Natural killer cell (primary cell): ENCODE measurements around the gene GLCCI1. TPM values are rescaled to one million over a fixed set of nuclear protein-coding genes. Genes with fewer than 3 reads are reported as not detected.
A peak's percentile ranks its signal among the peaks of the same experiment; 100 is the strongest.

Experiments used
- ATAC-seq, 3 donors: fragments of 150-1000 bp in 2 of 3; fragments of 200-7000 bp in 1 of 3; cut with Tn5 transposase; 1 replicate in 1 of 3; 2 replicates in 2 of 3; pipeline ENCODE4 v1.10.0; 2021; ENCODE audit warnings: mild to moderate bottlenecking in 2 of 3, moderate library complexity in 2 of 3
- DNase-seq, 2 donors: peaks; one replicate each; pipeline versions ENCODE4 v3.0.0 to v3.0.0-alpha.2; 2013 to 2021; ENCODE audit warnings: mixed read lengths in 1 of 2
- H3K27ac ChIP-seq: one replicate; pipeline ENCODE4 v1.5.1; 2013; ENCODE audit warnings: mild to moderate bottlenecking, low read length
- H3K27me3 ChIP-seq: one replicate; pipeline ENCODE4 v1.6.1; 2013; ENCODE audit warnings: low read length; ENCODE audit not compliant: control insufficient read depth, insufficient read depth
- H3K36me3 ChIP-seq: one replicate; pipeline ENCODE4 v1.6.1; 2013; ENCODE audit warnings: low read length; ENCODE audit not compliant: control insufficient read depth, insufficient read depth
- H3K4me1 ChIP-seq: one replicate; pipeline ENCODE4 v1.6.1; 2013; ENCODE audit warnings: low read length; ENCODE audit not compliant: control insufficient read depth, insufficient read depth
- H3K4me3 ChIP-seq: one replicate; pipeline ENCODE4 v1.5.1; 2013; ENCODE audit warnings: low read length
- H3K9me3 ChIP-seq: one replicate; pipeline ENCODE4 v1.6.1; 2013; ENCODE audit warnings: low read length; ENCODE audit not compliant: control insufficient read depth, insufficient read depth
- H3K27ac Mint-ChIP-seq, 2 donors: one replicate each; pipeline ENCODE4 v1.8.0; 2022; ENCODE audit warnings: mild to moderate bottlenecking in 2 of 2, mixed read lengths in 2 of 2, moderate library complexity in 1 of 2
- H3K27me3 Mint-ChIP-seq, 2 donors: one replicate each; pipeline ENCODE4 v1.8.0; 2022; ENCODE audit warnings: low read depth in 2 of 2, mixed read lengths in 2 of 2
- H3K36me3 Mint-ChIP-seq: one replicate; pipeline ENCODE4 v1.8.0; 2022; ENCODE audit warnings: mixed read lengths
- H3K4me1 Mint-ChIP-seq, 2 donors: one replicate each; pipeline ENCODE4 v1.8.0; 2022; ENCODE audit warnings: mixed read lengths in 2 of 2
- H3K4me3 Mint-ChIP-seq: one replicate; pipeline ENCODE4 v1.8.0; 2022; ENCODE audit warnings: mild to moderate bottlenecking, moderate library complexity, mixed read lengths
- H3K9me3 Mint-ChIP-seq, 2 donors: one replicate each; pipeline ENCODE4 v1.8.0; 2022; ENCODE audit warnings: mixed read lengths in 2 of 2
- WGBS: methylation state at CpG from one replicate; pipeline ENCODE4 v1.1.7; 2013; ENCODE audit warnings: missing lambda C conversion rate; ENCODE audit not compliant: insufficient coverage; 5-methylcytosine and 5-hydroxymethylcytosine counted together
- intact Hi-C: fragments of 100-400 bp; cut with micrococcal nuclease; formaldehyde crosslinking; loops from one replicate; pipeline ENCODE4 v1.14.2; 2022
- total RNA-seq, 4 donors: library from RNA; stranded (reverse); fragments of 120-200 nt in 1 of 4; gene quantifications; one replicate each; pipeline versions ENCODE4 v1.2.3 to v1.2.4, GENCODE V29; 2013 to 2022
- TF ChIP-seq, protein P1 (sequence below): fragments of 200-600 bp; IDR thresholded peaks from one replicate; pipeline ENCODE4 v1.8.0; 2022; ENCODE audit warnings: antibody characterized with exemption

The GLCCI1 gene
- total RNA-seq, result 100 to 1,000 TPM in 1 of 3 donors, 10 to 100 TPM in 2; 70.5 to 132 (median 79.6) TPM
- total RNA-seq (2013), result 81.7 TPM

DNA sequence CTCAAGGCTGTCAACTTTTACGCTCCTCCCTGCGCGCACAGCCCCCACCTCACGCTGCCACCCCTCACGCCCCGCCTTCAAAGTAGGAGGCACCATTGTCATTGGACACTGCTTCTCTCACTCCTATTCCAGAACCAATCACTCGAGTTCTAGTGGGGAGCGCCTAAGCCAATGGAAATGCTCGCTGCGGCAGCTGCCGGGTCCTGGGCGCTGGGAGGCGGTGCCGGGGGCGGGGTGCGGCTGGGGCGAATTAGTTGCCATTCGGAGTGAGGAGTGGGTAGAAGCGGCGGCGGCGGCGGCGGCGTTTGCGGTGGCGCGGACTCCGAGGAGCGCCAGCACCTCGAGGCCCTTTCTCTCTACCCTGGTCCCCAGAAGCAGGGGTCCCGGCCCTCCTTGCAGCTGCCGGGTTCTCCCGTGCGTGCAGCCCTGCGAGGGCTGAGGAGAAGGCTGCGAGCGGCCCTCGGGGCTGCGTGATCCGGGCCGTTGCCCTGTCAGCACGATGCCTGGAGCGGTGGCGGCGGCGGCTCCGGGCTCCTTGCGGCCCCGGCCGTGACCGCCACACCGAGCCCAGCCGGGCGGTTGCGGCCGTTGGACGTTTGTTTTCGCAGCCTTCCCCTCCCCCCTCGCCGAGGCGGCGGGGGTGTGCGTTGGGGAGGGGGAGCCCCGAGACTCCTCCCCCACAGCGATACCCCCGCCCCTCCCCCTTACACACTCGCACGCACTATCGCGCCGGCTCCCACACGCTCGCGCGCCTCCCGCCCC lies at the start of gene GLCCI1:
GLCCI1 (plus strand) TSS at position 253 of the 762 bp plus-strand sequence. CDS start 555 bp downstream, outside the sequence.
- TF ChIP-seq, protein P1, sequence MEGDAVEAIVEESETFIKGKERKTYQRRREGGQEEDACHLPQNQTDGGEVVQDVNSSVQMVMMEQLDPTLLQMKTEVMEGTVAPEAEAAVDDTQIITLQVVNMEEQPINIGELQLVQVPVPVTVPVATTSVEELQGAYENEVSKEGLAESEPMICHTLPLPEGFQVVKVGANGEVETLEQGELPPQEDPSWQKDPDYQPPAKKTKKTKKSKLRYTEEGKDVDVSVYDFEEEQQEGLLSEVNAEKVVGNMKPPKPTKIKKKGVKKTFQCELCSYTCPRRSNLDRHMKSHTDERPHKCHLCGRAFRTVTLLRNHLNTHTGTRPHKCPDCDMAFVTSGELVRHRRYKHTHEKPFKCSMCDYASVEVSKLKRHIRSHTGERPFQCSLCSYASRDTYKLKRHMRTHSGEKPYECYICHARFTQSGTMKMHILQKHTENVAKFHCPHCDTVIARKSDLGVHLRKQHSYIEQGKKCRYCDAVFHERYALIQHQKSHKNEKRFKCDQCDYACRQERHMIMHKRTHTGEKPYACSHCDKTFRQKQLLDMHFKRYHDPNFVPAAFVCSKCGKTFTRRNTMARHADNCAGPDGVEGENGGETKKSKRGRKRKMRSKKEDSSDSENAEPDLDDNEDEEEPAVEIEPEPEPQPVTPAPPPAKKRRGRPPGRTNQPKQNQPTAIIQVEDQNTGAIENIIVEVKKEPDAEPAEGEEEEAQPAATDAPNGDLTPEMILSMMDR, result no peak
- H3K27ac Mint-ChIP-seq, result peak within 1 kb of the TSS in 1 of 2 donors; percentile 96
- under 1% methylated on average over 77 of the region's 77 CpGs for WGBS
- Histone ChIP-seq H3K9me3 (no peaks in the 10 kb centered on the region), H3K27ac (peak within 1 kb of the TSS; percentile 88), H3K4me1 (peaks cover 6% of the 10 kb centered on the region), H3K4me3 (peak within 1 kb of the TSS; percentile 93), H3K27me3 (no peaks in the 10 kb centered on the region), H3K36me3 (no peaks in the 10 kb centered on the region)
- H3K4me3 Mint-ChIP-seq, result peak within 1 kb of the TSS; percentile 97
- ATAC-seq, result peak; percentile 85 to 95 (median 88)
- H3K4me1 Mint-ChIP-seq, result peaks cover 14 to 22% of the 10 kb centered on the region in 2 donors
- H3K27me3 Mint-ChIP-seq, result no peaks in the 10 kb centered on the region
- H3K36me3 Mint-ChIP-seq, result no peaks in the 10 kb centered on the region
- intact Hi-C loops, result loop anchor here (1.0 to 5.0 kb wide), 3 partner anchors 24 to 160 kb away; no protein-coding TSS in a partner anchor
- H3K9me3 Mint-ChIP-seq, result no peaks in the 10 kb centered on the region
- peak; percentile 95 to 98 for DNase-seq

DNA sequence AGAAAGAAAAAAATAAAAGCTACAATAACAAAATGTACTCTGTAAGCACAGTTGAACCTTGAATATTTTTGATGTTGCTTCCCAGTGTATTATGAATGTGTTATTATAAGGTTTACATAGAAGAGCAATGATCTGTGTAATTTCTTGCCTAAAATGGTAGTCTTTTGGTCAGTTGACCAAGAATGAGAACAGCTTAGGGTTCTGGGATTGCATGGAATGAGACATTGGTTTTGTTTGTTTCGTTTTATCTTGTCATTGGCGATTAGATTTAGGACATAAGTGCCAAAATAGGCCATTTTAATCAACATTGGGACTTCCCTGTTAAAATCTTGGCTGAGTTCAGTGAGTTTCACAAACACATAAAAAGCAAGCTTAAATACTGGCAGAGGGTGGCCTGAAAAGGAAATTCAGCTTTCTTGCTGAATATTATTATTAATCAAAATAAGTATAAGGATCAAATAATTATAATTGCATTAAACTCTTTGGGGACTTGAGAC lies 49.1 kb upstream of the GLCCI1 start:
- TF ChIP-seq, protein P1, result no peak
- no peak for ATAC-seq
- intact Hi-C loops, result no loop called here
- Mint-ChIP-seq H3K27me3 (no peaks in the 10 kb centered on the region), H3K9me3 (no peaks in the 10 kb centered on the region), H3K36me3 (no peaks in the 10 kb centered on the region), H3K27ac (no peak overlapping the region), H3K4me3 (no peak overlapping the region), H3K4me1 (peaks cover 14 to 18% of the 10 kb centered on the region in 2 donors)
- H3K27ac ChIP-seq, result no peak overlapping the region
- 81% methylated on average over 2 of the region's 2 CpGs for WGBS
- H3K27me3 ChIP-seq, result no peaks in the 10 kb centered on the region
- DNase-seq, result no peak
- H3K4me3 ChIP-seq, result no peak overlapping the region
- no peaks in the 10 kb centered on the region for H3K36me3 ChIP-seq
- H3K4me1 ChIP-seq, result peaks cover 2% of the 10 kb centered on the region
- no peaks in the 10 kb centered on the region for H3K9me3 ChIP-seq

GRCh38 chr7:7920056-7920455 lies 48.5 kb upstream of the GLCCI1 start:
- TF ChIP-seq, protein P1, result no peak
- intact Hi-C loops, result no loop called here

More at GRCh38 chr7:7920056-7920455, 48.5 kb upstream of the GLCCI1 start:
- ATAC-seq (no peak), DNase-seq (no peak)
- Mint-ChIP-seq H3K9me3 (no peaks in the 10 kb centered on the region), H3K4me1 (peaks cover 17 to 21% of the 10 kb centered on the region in 2 donors), H3K4me3 (no peak overlapping the region), H3K27ac (no peak overlapping the region), H3K27me3 (no peaks in the 10 kb centered on the region), H3K36me3 (no peaks in the 10 kb centered on the region)
- Histone ChIP-seq H3K9me3 (no peaks in the 10 kb centered on the region), H3K36me3 (no peaks in the 10 kb centered on the region), H3K4me1 (peaks cover 3% of the 10 kb centered on the region), H3K27ac (peak overlapping the region; percentile 40), H3K27me3 (no peaks in the 10 kb centered on the region), H3K4me3 (no peak overlapping the region)
- 58% methylated on average over 2 of the region's 2 CpGs for WGBS
